PC-9 (cell line): Measurements from ENCODE around the gene TLE1. TPM values are rescaled to one million over a fixed set of nuclear protein-coding genes. Genes with fewer than 3 reads are reported as not detected.

ENCODE experiments used
- BruUV-seq: library from RNA; stranded (reverse); fragments of 400-500 nt; replicated peaks from 2 replicates; lab custom pipeline; 2021; lab: Mats Ljungman, UMichigan
- CTCF ChIA-PET: fragments of 300-600 bp; sonication (Branson Sonifier 250); formaldehyde crosslinking; loops from one replicate; lab custom pipeline; 2022; ENCODE audit warnings: antibody characterized with exemption; lab: Charles Lee
- POLR2A ChIA-PET: fragments of 300-600 bp; sonication (Branson Sonifier 250); formaldehyde crosslinking; loops from one replicate; lab custom pipeline; 2022; ENCODE audit warnings: antibody characterized with exemption; ENCODE audit not compliant: unreplicated experiment; lab: Charles Lee
- DNase-seq, 2 experiments: peaks; one replicate each; pipeline versions ENCODE4 v3.0.0 to v3.0.0-alpha.2; 2015 to 2022; ENCODE audit warnings: mixed read lengths in 1 of 2
- H2AFZ ChIP-seq: fragments of 200-600 bp; sonication (generic); 2 replicates; pipeline ENCODE4 v1.8.1; 2017; ENCODE audit warnings: antibody characterized with exemption
- H3F3A ChIP-seq: fragments of 200-600 bp; sonication (generic); 2 replicates; pipeline ENCODE4 v1.8.1; 2017; ENCODE audit warnings: antibody characterized with exemption, mild to moderate bottlenecking, low read depth; ENCODE audit not compliant: insufficient read depth
- H3K27ac ChIP-seq: fragments of 200-600 bp; sonication (generic); 2 replicates; pipeline ENCODE4 v1.6.1; 2016; ENCODE audit warnings: mixed run types
- H3K27me3 ChIP-seq: fragments of 200-600 bp; sonication (generic); 2 replicates; pipeline ENCODE4 v1.6.1; 2016; ENCODE audit warnings: low read depth, mixed run types; ENCODE audit not compliant: insufficient read depth
- H3K36me3 ChIP-seq: fragments of 200-600 bp; sonication (generic); 2 replicates; pipeline ENCODE4 v1.6.1; 2016; ENCODE audit warnings: low read depth, mixed run types
- H3K4me1 ChIP-seq: fragments of 200-600 bp; sonication (generic); replicated peaks from 2 replicates; pipeline ENCODE4 v1.6.1; 2016; ENCODE audit warnings: mixed run types; ENCODE audit not compliant: insufficient read depth
- H3K4me2 ChIP-seq: fragments of 200-600 bp; sonication (generic); 2 replicates; pipeline ENCODE4 v1.6.1; 2017; ENCODE audit warnings: mixed run types
- H3K4me3 ChIP-seq: fragments of 200-600 bp; sonication (generic); 2 replicates; pipeline ENCODE4 v1.6.1; 2016; ENCODE audit warnings: mixed run types
- H3K79me2 ChIP-seq: fragments of 200-600 bp; sonication (generic); 2 replicates; pipeline ENCODE4 v1.6.1; 2017; ENCODE audit warnings: low read depth, mixed run types
- H3K9me2 ChIP-seq: fragments of 200-600 bp; sonication (generic); 2 replicates; pipeline ENCODE4 v1.8.1; 2017; ENCODE audit warnings: mild to moderate bottlenecking; ENCODE audit not compliant: insufficient read depth
- H3K9me3 ChIP-seq: fragments of 200-600 bp; sonication (generic); 2 replicates; pipeline ENCODE4 v1.8.1; 2016; ENCODE audit warnings: low read depth; ENCODE audit not compliant: insufficient read depth
- H4K20me1 ChIP-seq: fragments of 200-600 bp; sonication (generic); 2 replicates; pipeline ENCODE4 v1.8.1; 2017; ENCODE audit not compliant: insufficient read depth
- EZH2 ChIP-seq: fragments of 200-600 bp; sonication (generic); IDR thresholded peaks from 2 replicates; pipeline ENCODE4 v1.8.0; 2017; ENCODE audit warnings: antibody characterized with exemption, low read depth
- intact Hi-C: fragments of 100-400 bp; cut with micrococcal nuclease; formaldehyde crosslinking; loops from one replicate; pipeline ENCODE4 v1.10.0; 2022; ENCODE audit not compliant: unreplicated experiment
- total RNA-seq: library from RNA; stranded (reverse); gene quantifications from 2 replicates; pipeline ENCODE4 v1.2.3, GENCODE V29; 2021
- TF ChIP-seq, protein P1 (sequence below): fragments of 200-600 bp; sonication (generic); conservative IDR thresholded peaks from 2 replicates; pipeline ENCODE4 v1.6.1; 2017; ENCODE audit warnings: mixed run types, antibody characterized with exemption, mild to moderate bottlenecking, moderate library complexity

Gene TLE1
- total RNA-seq, 1 experiment from 2014 or later = 80.9 TPM

DNA sequence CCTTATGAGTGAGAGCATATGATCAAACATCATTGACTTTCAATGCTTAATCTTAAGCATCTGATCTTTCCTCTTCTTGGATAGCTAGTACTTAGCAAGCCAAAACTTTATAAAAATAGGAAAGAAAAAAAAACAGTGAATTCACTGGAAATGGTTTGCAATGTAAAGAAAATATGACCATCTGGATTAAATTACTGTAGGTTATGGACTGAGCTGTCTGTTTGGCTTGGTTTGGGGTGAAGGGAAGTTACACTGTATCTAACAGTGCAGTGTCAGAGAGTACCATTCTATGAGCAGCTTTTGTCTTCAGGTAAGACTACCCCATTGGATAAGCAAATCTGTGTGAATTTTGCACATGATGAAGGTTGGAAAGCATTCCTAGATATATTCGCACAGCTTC, 151.4 kb downstream of the TLE1 start:
- Histone ChIP-seq H3K27me3 (no peaks in the 10 kb centered on the region), H3K4me3 (no peak overlapping the region), H3K9me3 (peaks cover 7% of the 10 kb centered on the region; the same call in 1 of the 2 replicates), H3F3A (peaks cover 6% of the 10 kb centered on the region; the same call in 1 of the 2 replicates), H2AFZ (no peak overlapping the region), H4K20me1 (no peaks in the 10 kb centered on the region), H3K79me2 (no peaks in the 10 kb centered on the region), H3K36me3 (no peaks in the 10 kb centered on the region), H3K4me2 (no peak overlapping the region), H3K4me1 (peaks cover 24% of the 10 kb centered on the region), H3K9me2 (no peaks in the 10 kb centered on the region), H3K27ac (no peak overlapping the region)
- no peak for TF ChIP-seq EZH2
- TF ChIP-seq, protein P1, sequence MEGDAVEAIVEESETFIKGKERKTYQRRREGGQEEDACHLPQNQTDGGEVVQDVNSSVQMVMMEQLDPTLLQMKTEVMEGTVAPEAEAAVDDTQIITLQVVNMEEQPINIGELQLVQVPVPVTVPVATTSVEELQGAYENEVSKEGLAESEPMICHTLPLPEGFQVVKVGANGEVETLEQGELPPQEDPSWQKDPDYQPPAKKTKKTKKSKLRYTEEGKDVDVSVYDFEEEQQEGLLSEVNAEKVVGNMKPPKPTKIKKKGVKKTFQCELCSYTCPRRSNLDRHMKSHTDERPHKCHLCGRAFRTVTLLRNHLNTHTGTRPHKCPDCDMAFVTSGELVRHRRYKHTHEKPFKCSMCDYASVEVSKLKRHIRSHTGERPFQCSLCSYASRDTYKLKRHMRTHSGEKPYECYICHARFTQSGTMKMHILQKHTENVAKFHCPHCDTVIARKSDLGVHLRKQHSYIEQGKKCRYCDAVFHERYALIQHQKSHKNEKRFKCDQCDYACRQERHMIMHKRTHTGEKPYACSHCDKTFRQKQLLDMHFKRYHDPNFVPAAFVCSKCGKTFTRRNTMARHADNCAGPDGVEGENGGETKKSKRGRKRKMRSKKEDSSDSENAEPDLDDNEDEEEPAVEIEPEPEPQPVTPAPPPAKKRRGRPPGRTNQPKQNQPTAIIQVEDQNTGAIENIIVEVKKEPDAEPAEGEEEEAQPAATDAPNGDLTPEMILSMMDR = no peak
- POLR2A ChIA-PET = interaction anchor here (0.5 to 0.7 kb wide), 2 partner anchors 20 to 511 kb away, joined by 5 to 49 read pairs; no protein-coding TSS in a partner anchor
- intact Hi-C loops = no loop called here
- DNase-seq = no peak
- CTCF ChIA-PET = no interaction called here
- BruUV-seq = no TSS peak

DNA sequence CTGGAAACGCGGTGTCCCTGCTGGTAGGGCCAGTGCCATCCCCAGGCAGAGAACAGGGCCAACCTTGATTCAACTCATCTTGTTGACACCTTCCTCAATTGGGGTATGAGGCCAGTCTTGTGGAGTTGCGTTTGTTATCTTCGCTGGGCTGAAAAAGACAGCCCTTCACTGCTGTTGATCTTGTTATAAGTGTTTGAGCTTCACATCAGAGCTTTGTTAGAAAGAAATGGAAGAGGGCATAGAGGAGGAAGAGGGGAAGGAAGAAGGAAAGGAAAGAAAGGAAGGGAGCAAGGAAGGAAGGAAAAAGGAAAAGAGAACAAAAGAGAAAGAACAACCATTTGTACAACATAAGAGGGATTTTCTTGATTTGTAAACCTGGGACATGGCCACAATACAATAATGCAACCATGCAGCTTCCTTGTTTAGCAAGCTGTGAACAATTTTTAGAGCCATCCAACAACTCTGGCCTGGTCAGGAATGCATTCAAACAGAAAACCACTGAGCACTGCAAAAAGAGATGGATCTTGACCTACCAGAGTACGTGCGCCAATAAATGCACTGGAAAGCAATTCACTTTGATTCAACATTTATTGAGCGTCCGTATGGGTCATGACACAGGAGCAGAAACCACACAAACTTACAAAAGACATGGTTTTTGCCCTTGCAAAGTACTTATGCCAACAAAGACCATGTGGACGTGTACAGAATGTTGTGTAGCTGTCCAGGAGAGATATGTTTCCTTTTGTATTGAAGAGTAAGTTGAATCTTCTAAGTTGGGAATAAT, 152.9 kb downstream of the TLE1 start:
- POLR2A ChIA-PET = no interaction called here
- no TSS peak for BruUV-seq
- Histone ChIP-seq H2AFZ (no peak overlapping the region), H3K4me3 (no peak overlapping the region), H3K4me1 (peaks cover 24% of the 10 kb centered on the region), H3K9me2 (no peaks in the 10 kb centered on the region), H3F3A (peaks cover 6% of the 10 kb centered on the region; the same call in 1 of the 2 replicates), H3K36me3 (no peaks in the 10 kb centered on the region), H3K27me3 (no peaks in the 10 kb centered on the region), H3K79me2 (no peaks in the 10 kb centered on the region), H4K20me1 (no peaks in the 10 kb centered on the region), H3K27ac (no peak overlapping the region), H3K9me3 (peaks cover 9% of the 10 kb centered on the region; the same call in 1 of the 2 replicates), H3K4me2 (peak overlapping the region; percentile 9; the same call in 1 of the 2 replicates)
- CTCF ChIA-PET = no interaction called here
- intact Hi-C loops = no loop called here
- DNase-seq = no peak
- TF ChIP-seq, protein P1 = no peak
- TF ChIP-seq EZH2 = no peak

DNA sequence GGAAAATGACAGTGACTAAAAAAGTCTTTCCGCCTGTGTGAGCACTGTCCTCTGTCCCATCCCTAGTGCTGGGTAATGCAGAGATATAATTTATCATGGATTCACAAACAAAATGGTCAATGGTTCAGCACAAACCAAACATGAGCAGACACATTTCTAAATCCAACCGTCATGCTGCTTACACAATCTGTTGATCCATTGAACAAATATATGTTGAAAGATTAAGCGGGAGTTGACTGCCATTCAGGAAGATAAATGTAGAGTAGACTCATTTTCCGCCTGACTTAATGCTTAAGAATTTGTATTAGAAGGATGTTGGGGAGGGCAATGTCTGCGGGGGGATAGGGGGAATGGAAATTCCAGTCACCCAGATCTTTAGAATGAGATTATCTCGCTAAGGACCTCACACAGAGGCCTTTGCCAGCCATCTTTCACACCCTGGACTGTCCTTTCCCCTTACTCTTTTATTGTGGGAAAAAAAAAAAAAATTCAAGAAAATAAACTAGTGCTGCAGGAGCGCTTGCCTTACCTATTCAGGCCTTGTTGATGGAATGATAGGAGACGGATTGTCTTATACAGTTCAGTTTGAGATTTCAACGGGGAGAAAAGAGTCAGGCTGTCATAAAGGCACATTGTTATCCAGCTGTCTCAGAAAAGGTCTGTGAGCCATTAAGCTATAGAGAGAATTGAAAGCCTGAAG, 153.7 kb downstream of the TLE1 start:
- POLR2A ChIA-PET = no interaction called here
- peaks cover 9% of the 10 kb centered on the region; the same call in 1 of the 2 replicates for H3K9me3 ChIP-seq
- no TSS peak for BruUV-seq
- no peaks in the 10 kb centered on the region for H4K20me1 ChIP-seq
- DNase-seq = peak in 1 of 2 experiments; percentile 91
- intact Hi-C loops = no loop called here
- H3K4me1 ChIP-seq = peaks cover 25% of the 10 kb centered on the region
- peak overlapping the region; percentile 9; the same call in 1 of the 2 replicates for H3K4me2 ChIP-seq
- no peaks in the 10 kb centered on the region for H3K27me3 ChIP-seq
- H3K79me2 ChIP-seq = no peaks in the 10 kb centered on the region
- peaks cover 6% of the 10 kb centered on the region; the same call in 1 of the 2 replicates for H3F3A ChIP-seq
- H3K4me3 ChIP-seq = no peak overlapping the region
- H3K9me2 ChIP-seq = no peaks in the 10 kb centered on the region
- no peaks in the 10 kb centered on the region for H3K36me3 ChIP-seq
- H2AFZ ChIP-seq = no peak overlapping the region
- no peak for TF ChIP-seq EZH2
- TF ChIP-seq, protein P1 = no peak
- CTCF ChIA-PET = no interaction called here
- peak overlapping the region; percentile 52 for H3K27ac ChIP-seq
